Trophoblast cell (in vitro differentiated cells and primary cell): ENCODE measurements around the gene RANBP17.

Source experiments
- DNase-seq, 2 donors: peaks; one replicate each; pipeline ENCODE4 v3.0.0-alpha.2; 2016
- H2AFZ ChIP-seq: 2 replicates; pipeline ENCODE4 v1.6.1; 2013; ENCODE audit warnings: low read length, moderate library complexity, mild to moderate bottlenecking; ENCODE audit not compliant: insufficient read depth, poor library complexity
- H2AK5ac ChIP-seq: 2 replicates; pipeline ENCODE4 v1.6.1; 2013; ENCODE audit warnings: mild to moderate bottlenecking, low read length
- H2BK120ac ChIP-seq: 2 replicates; pipeline ENCODE4 v1.6.1; 2013; ENCODE audit warnings: low read length, mild to moderate bottlenecking, moderate library complexity; ENCODE audit not compliant: insufficient read depth, poor library complexity
- H2BK12ac ChIP-seq: 2 replicates; pipeline ENCODE4 v1.6.1; 2013; ENCODE audit warnings: mild to moderate bottlenecking, low read length, moderate library complexity
- H2BK5ac ChIP-seq: 2 replicates; pipeline ENCODE4 v1.6.1; 2013; ENCODE audit warnings: low read length, low read depth, moderate library complexity, mild to moderate bottlenecking; ENCODE audit not compliant: poor library complexity
- H3K14ac ChIP-seq: 2 replicates; pipeline ENCODE4 v1.6.1; 2013; ENCODE audit warnings: mild to moderate bottlenecking, low read length
- H3K18ac ChIP-seq: 2 replicates; pipeline ENCODE4 v1.6.1; 2013; ENCODE audit warnings: mild to moderate bottlenecking, low read length
- H3K23ac ChIP-seq: 2 replicates; pipeline ENCODE4 v1.6.1; 2013; ENCODE audit warnings: low read length
- H3K27ac ChIP-seq: 2 replicates; pipeline ENCODE4 v1.5.1; 2013; ENCODE audit warnings: low read depth, mild to moderate bottlenecking, inconsistent platforms, low read length, moderate library complexity
- H3K27me3 ChIP-seq: 2 replicates; pipeline ENCODE4 v1.6.1; 2013; ENCODE audit warnings: inconsistent platforms, mild to moderate bottlenecking, low read length, moderate library complexity; ENCODE audit not compliant: insufficient read depth
- H3K36me3 ChIP-seq, 2 experiments: 1 replicate in 1 of 2; 2 replicates in 1 of 2; pipeline ENCODE4 v1.6.1; 2013; ENCODE audit warnings: low read length in 2 of 2, mild to moderate bottlenecking in 2 of 2, moderate library complexity in 1 of 2; ENCODE audit not compliant: insufficient read depth in 2 of 2, control insufficient read depth in 1 of 2
- H3K4ac ChIP-seq: 2 replicates; pipeline ENCODE4 v1.6.1; 2013; ENCODE audit warnings: low read depth, mild to moderate bottlenecking, low read length, moderate library complexity
- H3K4me1 ChIP-seq, 2 experiments: 1 replicate in 1 of 2; 2 replicates in 1 of 2; pipeline ENCODE4 v1.6.1; 2013; ENCODE audit warnings: low read length in 2 of 2, mild to moderate bottlenecking in 2 of 2, moderate library complexity in 1 of 2; ENCODE audit not compliant: insufficient read depth in 2 of 2, control insufficient read depth in 1 of 2
- H3K4me2 ChIP-seq: 2 replicates; pipeline ENCODE4 v1.6.1; 2013; ENCODE audit warnings: inconsistent platforms, mild to moderate bottlenecking, low read length, moderate library complexity
- H3K4me3 ChIP-seq: 2 replicates; pipeline ENCODE4 v1.5.1; 2013; ENCODE audit warnings: mild to moderate bottlenecking, low read depth, low read length, inconsistent platforms
- H3K79me1 ChIP-seq: one replicate; pipeline ENCODE4 v1.6.1; 2013; ENCODE audit warnings: low read length
- H3K79me2 ChIP-seq: 2 replicates; pipeline ENCODE4 v1.6.1; 2013; ENCODE audit warnings: low read length, mild to moderate bottlenecking; ENCODE audit not compliant: control insufficient read depth, insufficient read depth, poor library complexity
- H3K9ac ChIP-seq: 2 replicates; pipeline ENCODE4 v1.6.1; 2013; ENCODE audit warnings: mild to moderate bottlenecking, low read length
- H3K9me3 ChIP-seq: 2 replicates; pipeline ENCODE4 v1.6.1; 2013; ENCODE audit warnings: low read depth, mild to moderate bottlenecking, control low read depth, inconsistent platforms, low read length; ENCODE audit not compliant: insufficient read depth
- H4K12ac ChIP-seq: 2 replicates; pipeline ENCODE4 v1.6.1; 2013; ENCODE audit warnings: low read depth, mild to moderate bottlenecking, low read length, moderate library complexity
- H4K8ac ChIP-seq: 2 replicates; pipeline ENCODE4 v1.6.1; 2013; ENCODE audit warnings: low read depth, mild to moderate bottlenecking, low read length, moderate library complexity
- H4K91ac ChIP-seq: one replicate; pipeline ENCODE4 v1.6.1; 2013; ENCODE audit warnings: low read depth, mild to moderate bottlenecking, low read length, moderate library complexity
- WGBS: extraction: QIAGEN DNeasy Blood & Tissue Kit; methylation state at CpG from one replicate; pipeline ENCODE4 v1.1.7; 2013; ENCODE audit warnings: missing lambda C conversion rate; ENCODE audit not compliant: insufficient read length, insufficient coverage; ENCODE audit errors: extremely low coverage; 5-methylcytosine and 5-hydroxymethylcytosine counted together

Gene RANBP17

GRCh38 chr5:171275841-171276544, 414.2 kb downstream of the RANBP17 start:
- no peak overlapping the region for H3K4me2 ChIP-seq
- DNase-seq: no peak
- H2BK12ac ChIP-seq: no peak overlapping the region
- H3K79me1 ChIP-seq: no peaks in the 10 kb centered on the region
- H3K79me2 ChIP-seq: no peaks in the 10 kb centered on the region
- no peak overlapping the region for H4K8ac ChIP-seq
- no peak overlapping the region for H3K23ac ChIP-seq
- no peak overlapping the region for H3K18ac ChIP-seq
- H2AK5ac ChIP-seq: no peak overlapping the region
- WGBS: no CpG with 5 or more reads among the region's 5 CpGs
- H2BK5ac ChIP-seq: no peak overlapping the region
- no peak overlapping the region for H2BK120ac ChIP-seq
- H4K12ac ChIP-seq: no peak overlapping the region
- H3K36me3 ChIP-seq: no peaks in the 10 kb centered on the region
- H2AFZ ChIP-seq: no peak overlapping the region
- no peak overlapping the region for H3K9ac ChIP-seq
- H3K27me3 ChIP-seq: no peaks in the 10 kb centered on the region
- H3K4ac ChIP-seq: no peak overlapping the region
- no peak overlapping the region for H3K14ac ChIP-seq
- no peak overlapping the region for H3K4me3 ChIP-seq
- H3K9me3 ChIP-seq: no peaks in the 10 kb centered on the region
- no peak overlapping the region for H4K91ac ChIP-seq
- no peak overlapping the region for H3K27ac ChIP-seq
- H3K4me1 ChIP-seq: no peaks in the 10 kb centered on the region

GRCh38 chr5:171283753-171284152, 421.9 kb downstream of the RANBP17 start:
- DNase-seq: no peak
- Histone ChIP-seq H3K27me3 (no peaks in the 10 kb centered on the region), H2AFZ (no peak overlapping the region), H3K4me2 (no peak overlapping the region), H3K27ac (no peak overlapping the region), H3K36me3 (no peaks in the 10 kb centered on the region), H4K8ac (no peak overlapping the region), H2AK5ac (no peak overlapping the region), H2BK5ac (no peak overlapping the region), H3K9ac (no peak overlapping the region), H4K12ac (no peak overlapping the region), H3K14ac (no peak overlapping the region), H3K4me1 (no peaks in the 10 kb centered on the region), H4K91ac (no peak overlapping the region), H3K4me3 (no peak overlapping the region), H3K9me3 (no peaks in the 10 kb centered on the region), H3K18ac (no peak overlapping the region), H3K79me1 (no peaks in the 10 kb centered on the region), H3K23ac (no peak overlapping the region), H2BK12ac (no peak overlapping the region), H3K79me2 (no peaks in the 10 kb centered on the region), H2BK120ac (no peak overlapping the region), H3K4ac (no peak overlapping the region)
- no CpG with 5 or more reads among the region's 7 CpGs for WGBS

- Histone ChIP-seq H3K27ac (no peak overlapping the region), H2AK5ac (no peak overlapping the region), H3K9me3 (no peaks in the 10 kb centered on the region)
These were observed 423.6 kb downstream of the RANBP17 start for GRCh38 chr5:171285465-171285864.

DNA sequence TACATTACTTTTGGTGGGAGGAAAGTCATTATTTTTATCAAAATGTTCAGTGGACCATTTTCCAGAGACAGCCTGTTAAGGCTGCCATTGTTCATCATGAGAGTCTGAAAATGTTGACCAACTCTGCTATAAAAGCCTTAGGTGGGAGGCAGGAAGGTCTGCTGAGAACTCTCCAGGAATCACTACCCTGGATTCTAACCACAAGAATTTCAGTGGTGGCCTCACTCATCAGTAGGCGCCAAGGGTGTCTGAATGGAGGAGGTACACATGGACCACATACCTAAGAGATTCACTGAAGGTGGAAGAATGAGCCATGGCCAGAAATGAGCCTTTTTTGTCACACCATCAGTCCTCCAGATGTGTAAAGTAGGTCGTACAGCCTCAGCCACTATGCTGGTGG, 426.2 kb downstream of the RANBP17 start:
- no peak overlapping the region for H2AK5ac ChIP-seq
- no peak overlapping the region for H3K4me2 ChIP-seq
- H4K8ac ChIP-seq: no peak overlapping the region
- H2BK120ac ChIP-seq: no peak overlapping the region
- no CpG with 5 or more reads among the region's 2 CpGs for WGBS
- no peak overlapping the region for H3K18ac ChIP-seq
- no peak overlapping the region for H3K27ac ChIP-seq
- H3K79me1 ChIP-seq: no peaks in the 10 kb centered on the region
- no peak overlapping the region for H3K4ac ChIP-seq
- H3K9me3 ChIP-seq: no peaks in the 10 kb centered on the region
- H4K12ac ChIP-seq: no peak overlapping the region
- no peak overlapping the region for H3K4me3 ChIP-seq
- DNase-seq: no peak
- no peak overlapping the region for H3K23ac ChIP-seq
- no peak overlapping the region for H2BK12ac ChIP-seq
- H3K14ac ChIP-seq: no peak overlapping the region
- no peak overlapping the region for H3K9ac ChIP-seq
- no peak overlapping the region for H2BK5ac ChIP-seq
- H3K27me3 ChIP-seq: no peaks in the 10 kb centered on the region
- no peaks in the 10 kb centered on the region for H3K79me2 ChIP-seq
- no peak overlapping the region for H2AFZ ChIP-seq
- H3K36me3 ChIP-seq: no peaks in the 10 kb centered on the region
- H4K91ac ChIP-seq: no peak overlapping the region
- peaks cover 0 to 3% of the 10 kb centered on the region in 2 experiments for H3K4me1 ChIP-seq

More at GRCh38 chr5:171285465-171285864, 423.6 kb downstream of the RANBP17 start:
- no peaks in the 10 kb centered on the region for H3K27me3 ChIP-seq
- H3K9ac ChIP-seq: no peak overlapping the region
- H3K14ac ChIP-seq: no peak overlapping the region
- no peak overlapping the region for H3K4me2 ChIP-seq
- no peak overlapping the region for H4K12ac ChIP-seq
- H2BK120ac ChIP-seq: no peak overlapping the region
- no CpG with 5 or more reads among the region's 2 CpGs for WGBS
- no peaks in the 10 kb centered on the region for H3K36me3 ChIP-seq
- no peaks in the 10 kb centered on the region for H3K79me2 ChIP-seq
- no peak overlapping the region for H3K23ac ChIP-seq
- H2AFZ ChIP-seq: no peak overlapping the region
- no peak overlapping the region for H2BK12ac ChIP-seq
- no peak overlapping the region for H3K18ac ChIP-seq
- H3K4me1 ChIP-seq: no peaks in the 10 kb centered on the region
- no peak overlapping the region for H4K91ac ChIP-seq
- no peak for DNase-seq
- no peak overlapping the region for H4K8ac ChIP-seq
- H3K79me1 ChIP-seq: no peaks in the 10 kb centered on the region
- H3K4me3 ChIP-seq: no peak overlapping the region
- no peak overlapping the region for H2BK5ac ChIP-seq
- no peak overlapping the region for H3K4ac ChIP-seq
